ENCODE data around the gene TMPRSS11F.

Gene TMPRSS11F

GRCh38 chr4:68110441-68110840 is 19.2 kb downstream of the TMPRSS11F start:
- Histone ChIP-seq H3K27ac (no peak overlapping the region), H3K27me3 (ENCODE audit: insufficient read depth, low read depth, severe bottlenecking) (no peaks in the 10 kb centered on the region)
- TF ChIP-seq, protein P1, sequence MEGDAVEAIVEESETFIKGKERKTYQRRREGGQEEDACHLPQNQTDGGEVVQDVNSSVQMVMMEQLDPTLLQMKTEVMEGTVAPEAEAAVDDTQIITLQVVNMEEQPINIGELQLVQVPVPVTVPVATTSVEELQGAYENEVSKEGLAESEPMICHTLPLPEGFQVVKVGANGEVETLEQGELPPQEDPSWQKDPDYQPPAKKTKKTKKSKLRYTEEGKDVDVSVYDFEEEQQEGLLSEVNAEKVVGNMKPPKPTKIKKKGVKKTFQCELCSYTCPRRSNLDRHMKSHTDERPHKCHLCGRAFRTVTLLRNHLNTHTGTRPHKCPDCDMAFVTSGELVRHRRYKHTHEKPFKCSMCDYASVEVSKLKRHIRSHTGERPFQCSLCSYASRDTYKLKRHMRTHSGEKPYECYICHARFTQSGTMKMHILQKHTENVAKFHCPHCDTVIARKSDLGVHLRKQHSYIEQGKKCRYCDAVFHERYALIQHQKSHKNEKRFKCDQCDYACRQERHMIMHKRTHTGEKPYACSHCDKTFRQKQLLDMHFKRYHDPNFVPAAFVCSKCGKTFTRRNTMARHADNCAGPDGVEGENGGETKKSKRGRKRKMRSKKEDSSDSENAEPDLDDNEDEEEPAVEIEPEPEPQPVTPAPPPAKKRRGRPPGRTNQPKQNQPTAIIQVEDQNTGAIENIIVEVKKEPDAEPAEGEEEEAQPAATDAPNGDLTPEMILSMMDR (IDR thresholded peaks at IDR 0.05; ENCODE audit: low read depth, low read length) = no peak

DNA sequence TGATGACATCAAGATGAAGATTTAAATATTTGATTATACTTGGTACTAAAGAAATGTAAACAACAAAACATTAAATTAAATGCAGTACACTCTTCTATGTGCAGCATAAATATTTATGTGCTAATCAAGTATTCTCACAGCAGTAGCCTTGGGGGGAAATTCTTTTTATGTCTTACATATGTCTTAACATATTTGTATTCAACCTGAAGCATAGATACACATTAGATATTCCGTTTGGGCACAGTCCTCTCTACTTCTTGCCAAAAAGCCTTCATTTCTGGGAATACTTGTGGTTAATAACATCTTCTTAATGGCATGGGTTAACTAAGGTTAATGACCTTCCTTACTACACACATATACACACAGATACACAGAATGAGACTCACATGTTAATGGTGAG is 19.8 kb downstream of the TMPRSS11F start:
- H3K27ac ChIP-seq = no peak overlapping the region
- H3K4me3 ChIP-seq (ENCODE audit: low read depth, low read length) = no peak overlapping the region
- DNase-seq = no peak
- no peaks in the 10 kb centered on the region for H3K36me3 ChIP-seq
- TF ChIP-seq, protein P1 (IDR thresholded peaks at IDR 0.05; ENCODE audit: low read depth, low read length) = no peak
- no peaks in the 10 kb centered on the region for H3K9me3 ChIP-seq (ENCODE audit: severe bottlenecking)
- H3K27me3 ChIP-seq (ENCODE audit: insufficient read depth, low read depth, severe bottlenecking) = no peaks in the 10 kb centered on the region

More at GRCh38 chr4:68110441-68110840, 19.2 kb downstream of the TMPRSS11F start:
- Histone ChIP-seq H3K4me3 (ENCODE audit: low read depth, low read length) (no peak overlapping the region), H3K9me3 (ENCODE audit: severe bottlenecking) (no peaks in the 10 kb centered on the region), H3K36me3 (no peaks in the 10 kb centered on the region)
- DNase-seq = no peak

GRCh38 chr4:68082758-68083157 is 46.9 kb downstream of the TMPRSS11F start:
- no peak overlapping the region for H3K4me3 ChIP-seq (ENCODE audit: low read depth, low read length)
- H3K27me3 ChIP-seq (ENCODE audit: insufficient read depth, low read depth, severe bottlenecking) = no peaks in the 10 kb centered on the region
- no peaks in the 10 kb centered on the region for H3K36me3 ChIP-seq
- H3K27ac ChIP-seq = no peak overlapping the region
- TF ChIP-seq, protein P1 (IDR thresholded peaks at IDR 0.05; ENCODE audit: low read depth, low read length) = no peak
- no peaks in the 10 kb centered on the region for H3K9me3 ChIP-seq (ENCODE audit: severe bottlenecking)
- no peak for DNase-seq

DNA sequence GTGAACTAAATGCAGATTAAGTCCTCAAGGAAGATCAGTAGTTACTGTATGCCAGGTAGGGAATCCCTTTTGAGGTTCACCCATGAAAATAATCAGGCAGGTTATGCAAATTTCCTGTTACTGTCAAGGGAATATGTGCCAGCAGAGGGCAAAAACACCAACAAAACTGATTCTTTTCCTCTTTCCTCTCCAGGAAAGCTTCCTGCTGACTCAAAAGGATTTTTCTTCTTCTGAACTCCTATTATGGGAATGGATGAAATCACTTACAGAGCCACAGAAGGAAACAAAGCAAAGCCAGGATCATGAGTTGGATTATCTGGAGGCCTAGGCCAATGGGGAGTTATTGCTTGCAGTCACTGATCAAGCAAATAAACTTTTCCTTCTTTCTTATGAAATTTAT is 49.7 kb downstream of the TMPRSS11F start:
- Histone ChIP-seq H3K27ac (no peak overlapping the region), H3K27me3 (ENCODE audit: insufficient read depth, low read depth, severe bottlenecking) (no peaks in the 10 kb centered on the region), H3K36me3 (no peaks in the 10 kb centered on the region), H3K9me3 (ENCODE audit: severe bottlenecking) (no peaks in the 10 kb centered on the region), H3K4me3 (ENCODE audit: low read depth, low read length) (no peak overlapping the region)
- DNase-seq = no peak
- TF ChIP-seq, protein P1 (IDR thresholded peaks at IDR 0.05; ENCODE audit: low read depth, low read length) = no peak

GRCh38 chr4:68077737-68078136 is 51.9 kb downstream of the TMPRSS11F start:
- TF ChIP-seq, protein P1 (IDR thresholded peaks at IDR 0.05; ENCODE audit: low read depth, low read length) = no peak
- DNase-seq = no peak

DNA sequence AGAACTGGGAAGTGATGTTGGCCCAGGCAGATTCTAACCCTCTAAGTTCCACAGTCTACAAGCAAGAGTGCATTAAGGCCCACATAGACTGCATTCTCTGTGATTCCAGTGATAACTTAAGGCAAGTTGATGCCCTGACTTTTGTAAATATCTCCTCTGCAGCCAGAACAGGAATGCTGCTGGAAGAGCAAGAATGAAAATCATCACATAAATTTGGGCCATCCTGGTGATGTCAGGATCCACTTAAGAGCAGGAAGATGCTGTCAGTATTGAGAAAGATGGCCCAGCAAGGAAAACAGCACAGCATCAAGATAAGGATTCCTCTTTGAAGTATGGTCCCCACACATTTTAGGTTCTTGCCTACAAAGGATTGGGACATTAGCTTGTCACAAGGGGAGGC is 52.4 kb downstream of the TMPRSS11F start:
- no peak overlapping the region for H3K4me3 ChIP-seq (ENCODE audit: low read depth, low read length)
- H3K36me3 ChIP-seq = no peaks in the 10 kb centered on the region
- H3K27ac ChIP-seq = no peak overlapping the region

More at GRCh38 chr4:68077737-68078136, 51.9 kb downstream of the TMPRSS11F start:
- H3K27ac ChIP-seq = no peak overlapping the region
- no peaks in the 10 kb centered on the region for H3K27me3 ChIP-seq (ENCODE audit: insufficient read depth, low read depth, severe bottlenecking)
- H3K36me3 ChIP-seq = no peaks in the 10 kb centered on the region
- H3K9me3 ChIP-seq (ENCODE audit: severe bottlenecking) = no peaks in the 10 kb centered on the region
- no peak overlapping the region for H3K4me3 ChIP-seq (ENCODE audit: low read depth, low read length)

More for the DNA sequence above, 52.4 kb downstream of the TMPRSS11F start:
- TF ChIP-seq, protein P1 (IDR thresholded peaks at IDR 0.05; ENCODE audit: low read depth, low read length) = no peak
- Histone ChIP-seq H3K9me3 (ENCODE audit: severe bottlenecking) (no peaks in the 10 kb centered on the region), H3K27me3 (ENCODE audit: insufficient read depth, low read depth, severe bottlenecking) (no peaks in the 10 kb centered on the region)
- DNase-seq = no peak

All from WERI-Rb-1 (cell line).